Glomerular visceral epithelial cell (primary cell): ENCODE results near the gene SCP2D1.
"Not testable (repeated sequence)": the region's sequence is repeated elsewhere in the genome, so short reads cannot be mapped to it uniquely, and the experiment has no call there.

Experiments
- DNase-seq: peaks from one replicate; pipeline ENCODE4 v3.0.0-alpha.2; 2016; ENCODE audit errors: extremely low spot score

SCP2D1 gene

GRCh38 chr20:18813483-18813882 is at the start of gene SCP2D1:
Gene SCP2D1 (plus strand): TSS chr20:18813783. CDS start chr20:18813816, 33 bp downstream.
- no peak for DNase-seq

- DNase-seq, result no peak
Observed at GRCh38 chr20:18767676-18768075, 45.9 kb upstream of the SCP2D1 start.

GRCh38 chr20:18773566-18773965 is 40.0 kb upstream of the SCP2D1 start:
- no peak for DNase-seq

GRCh38 chr20:18774207-18774606 is 39.4 kb upstream of the SCP2D1 start:
- no peak for DNase-seq

- no peak for DNase-seq
Observed at GRCh38 chr20:18775633-18776032, 38.0 kb upstream of the SCP2D1 start.

- DNase-seq, result no peak
Observed at GRCh38 chr20:18778690-18779392, 34.7 kb upstream of the SCP2D1 start.

GRCh38 chr20:18780385-18781130 is 33.0 kb upstream of the SCP2D1 start:
- DNase-seq, result no peak

- no peak for DNase-seq
Observed at GRCh38 chr20:18781509-18781908, 32.1 kb upstream of the SCP2D1 start.

GRCh38 chr20:18783385-18783959 is 30.1 kb upstream of the SCP2D1 start:
- DNase-seq, result no peak

GRCh38 chr20:18787046-18787445 is 26.5 kb upstream of the SCP2D1 start:
- not testable (repeated sequence) for DNase-seq

- no peak for DNase-seq
Observed at GRCh38 chr20:18788021-18788420, 25.6 kb upstream of the SCP2D1 start.

- DNase-seq, result no peak
Observed at GRCh38 chr20:18790787-18791186, 22.8 kb upstream of the SCP2D1 start.

GRCh38 chr20:18793625-18794427 is 19.8 kb upstream of the SCP2D1 start:
- peak; percentile 86 for DNase-seq

GRCh38 chr20:18794428-18794787 is 19.2 kb upstream of the SCP2D1 start:
- no peak for DNase-seq

- no peak for DNase-seq
Observed at GRCh38 chr20:18795366-18795765, 18.2 kb upstream of the SCP2D1 start.

- DNase-seq, result no peak
Observed at GRCh38 chr20:18796282-18796833, 17.2 kb upstream of the SCP2D1 start.

GRCh38 chr20:18801516-18801915 is 12.1 kb upstream of the SCP2D1 start:
- no peak for DNase-seq

- no peak for DNase-seq
Observed at GRCh38 chr20:18802012-18802634, 11.5 kb upstream of the SCP2D1 start.

- DNase-seq, result peak; percentile 24
Observed at GRCh38 chr20:18805881-18806280, 7.7 kb upstream of the SCP2D1 start.

- DNase-seq, result no peak
Observed at GRCh38 chr20:18808712-18809111, 4.9 kb upstream of the SCP2D1 start.

- DNase-seq, result no peak
Observed at GRCh38 chr20:18811186-18811585, 2.4 kb upstream of the SCP2D1 start.
